B cell (primary cell): ENCODE results near the gene NANOS1.

Experiments
- CTCF ChIP-seq: fragments of 200-600 bp; IDR thresholded peaks from one replicate; pipeline ENCODE4 v1.8.0; 2022; ENCODE audit warnings: antibody characterized with exemption, mild to moderate bottlenecking
- EZH2 ChIP-seq: IDR thresholded peaks from 2 replicates; pipeline ENCODE4 v1.6.1; 2012; ENCODE audit warnings: borderline replicate concordance, low read depth, mild to moderate bottlenecking, moderate library complexity, low read length; ENCODE audit not compliant: insufficient read depth, poor library complexity, severe bottlenecking

- no peak for TF ChIP-seq CTCF
- no peak for TF ChIP-seq EZH2
These were observed 48.6 kb upstream of the NANOS1 start for GRCh38 chr10:118980870-118981269.
